Activated CD8-positive, alpha-beta T cell treated with anti-CD3 and anti-CD28 coated beads for 36 hours (primary cell): Measurements from ENCODE around the gene GAREM1. TPM values are rescaled to one million over a fixed set of nuclear protein-coding genes. Genes with fewer than 3 reads are reported as not detected.

Experiments
- ATAC-seq: fragments of 200-7000 bp; cut with Tn5 transposase; one replicate; pipeline ENCODE4 v1.10.0; 2021; ENCODE audit warnings: mild to moderate bottlenecking, moderate library complexity
- CTCF ChIA-PET: fragments of 350-600 bp; sonication (Branson Sonifier 250); formaldehyde crosslinking; loops from one replicate; lab custom pipeline; 2021; ENCODE audit warnings: antibody characterized with exemption; lab: Charles Lee
- POLR2A ChIA-PET: fragments of 350-600 bp; sonication (Branson Sonifier 250); formaldehyde crosslinking; loops from one replicate; lab custom pipeline; 2021; ENCODE audit warnings: antibody characterized with exemption; lab: Charles Lee
- DNase-seq: peaks from one replicate; pipeline ENCODE4 v3.0.0-alpha.2; 2020
- H3K27ac Mint-ChIP-seq: one replicate; pipeline ENCODE4 v1.8.0; 2021; ENCODE audit warnings: mild to moderate bottlenecking, mixed read lengths
- H3K27me3 Mint-ChIP-seq: one replicate; pipeline ENCODE4 v1.8.0; 2021; ENCODE audit warnings: mixed read lengths
- H3K36me3 Mint-ChIP-seq: one replicate; pipeline ENCODE4 v1.8.0; 2021; ENCODE audit warnings: low read depth, mixed read lengths
- H3K4me1 Mint-ChIP-seq: one replicate; pipeline ENCODE4 v1.8.0; 2021; ENCODE audit warnings: low read depth, mixed read lengths
- H3K4me3 Mint-ChIP-seq: one replicate; pipeline ENCODE4 v1.8.0; 2021; ENCODE audit warnings: mild to moderate bottlenecking, moderate library complexity, mixed read lengths
- H3K9me3 Mint-ChIP-seq: one replicate; pipeline ENCODE4 v1.8.0; 2021; ENCODE audit warnings: mixed read lengths
- CTCF ChIP-seq: fragments of 200-600 bp; IDR thresholded peaks from one replicate; pipeline ENCODE4 v1.8.0; 2022; ENCODE audit warnings: antibody characterized with exemption, mild to moderate bottlenecking
- intact Hi-C: fragments of 100-400 bp; cut with micrococcal nuclease; formaldehyde crosslinking; loops from one replicate; pipeline ENCODE4 v1.10.0; 2022
- total RNA-seq, 2 experiments: library from RNA; stranded (reverse); gene quantifications; one replicate each; pipeline ENCODE4 v1.2.3, GENCODE V29; 2021

Gene GAREM1
- total RNA-seq, 2 experiments from 2014 or later, result not detected

DNA sequence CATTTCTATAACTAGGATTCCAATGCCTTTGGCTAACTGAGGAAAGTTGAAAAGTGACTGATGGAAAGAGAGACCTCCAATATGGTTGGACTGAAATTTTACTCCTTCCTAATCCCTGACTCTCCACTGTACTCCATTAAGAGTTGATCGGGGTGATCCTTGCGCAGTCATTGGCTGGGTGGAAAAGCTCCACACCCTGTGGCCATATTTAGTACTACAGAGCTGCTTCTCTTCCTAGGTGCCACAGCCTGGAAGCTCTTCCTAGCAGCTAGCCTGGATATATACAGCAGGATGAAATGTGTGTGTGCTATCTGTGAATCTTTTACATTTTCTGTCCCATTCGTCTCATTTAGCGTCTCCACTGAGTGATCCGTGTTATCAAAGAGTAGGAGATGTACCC, 209.7 kb downstream of the GAREM1 start:
- Mint-ChIP-seq H3K4me3 (no peak overlapping the region), H3K27ac (no peak overlapping the region), H3K9me3 (no peaks in the 10 kb centered on the region), H3K36me3 (no peaks in the 10 kb centered on the region), H3K27me3 (peaks cover 12% of the 10 kb centered on the region), H3K4me1 (no peaks in the 10 kb centered on the region)
- CTCF ChIA-PET, result interaction anchor here (0.8 to 3.7 kb wide), 3 partner anchors 9 to 20 kb away, joined by 3 to 15 read pairs (median 3); no protein-coding TSS in a partner anchor
- POLR2A ChIA-PET, result no interaction called here
- intact Hi-C loops, result no loop called here
- no peak for TF ChIP-seq CTCF
- no peak for DNase-seq
- ATAC-seq, result no peak

DNA sequence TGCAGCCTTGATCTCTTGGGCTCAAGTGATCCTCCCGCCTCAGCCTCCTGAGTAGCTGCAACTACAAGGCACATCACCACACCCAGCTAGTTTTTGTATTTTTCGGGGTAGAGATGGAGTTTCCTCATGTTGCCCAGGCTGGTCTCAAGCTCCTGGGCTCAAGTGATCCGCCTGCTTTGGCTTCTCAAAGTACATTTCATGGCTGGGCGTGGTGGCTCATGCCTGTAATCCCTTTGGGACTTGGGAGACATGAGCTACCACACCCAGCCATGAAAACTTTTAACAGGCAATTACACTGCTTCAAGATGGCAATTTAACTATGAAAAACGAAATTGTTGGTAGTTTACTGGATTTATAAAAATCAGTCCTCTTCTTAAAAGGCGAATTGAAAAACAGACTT, 211.1 kb downstream of the GAREM1 start:
- Mint-ChIP-seq H3K4me1 (no peaks in the 10 kb centered on the region), H3K4me3 (no peak overlapping the region), H3K36me3 (no peaks in the 10 kb centered on the region), H3K27ac (no peak overlapping the region), H3K9me3 (no peaks in the 10 kb centered on the region), H3K27me3 (peaks cover 17% of the 10 kb centered on the region)
- no peak for TF ChIP-seq CTCF
- CTCF ChIA-PET, result interaction anchor here (3.7 kb wide), 1 partner anchor 12 kb away, joined by 15 read pairs; no protein-coding TSS in a partner anchor
- intact Hi-C loops, result no loop called here
- POLR2A ChIA-PET, result no interaction called here
- DNase-seq (no peak), ATAC-seq (no peak)

DNA sequence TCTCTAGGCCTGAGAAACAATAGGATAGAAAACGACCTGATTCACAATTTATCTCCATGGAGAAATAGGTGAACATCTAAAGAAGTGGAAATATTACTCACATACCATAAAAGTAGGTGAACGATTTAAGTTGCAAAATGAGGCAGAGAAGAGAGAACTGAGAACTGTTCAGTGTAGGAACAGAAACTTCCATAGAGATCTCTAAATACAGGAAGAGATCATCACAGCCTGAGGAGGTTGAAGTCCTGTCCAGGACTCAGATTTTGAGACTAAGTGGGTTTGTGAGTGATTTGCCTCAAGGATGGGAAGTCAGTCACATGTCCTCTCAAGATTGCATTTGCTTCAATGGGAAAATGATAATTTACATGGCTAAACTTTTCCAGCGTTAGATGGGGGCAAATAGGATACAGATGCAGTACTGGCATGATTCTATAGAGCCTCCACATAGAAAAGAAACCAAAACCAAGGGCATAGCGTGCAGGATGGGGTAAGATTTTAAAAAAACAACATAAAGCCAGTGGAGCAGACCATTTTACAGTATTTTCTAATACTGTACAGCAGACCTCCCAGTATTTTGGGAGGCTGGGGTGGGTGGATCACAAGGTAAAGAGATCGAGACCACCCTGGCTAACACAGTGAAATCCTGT, 212.0 kb downstream of the GAREM1 start:
- no peak for DNase-seq
- no peaks in the 10 kb centered on the region for H3K36me3 Mint-ChIP-seq
- intact Hi-C loops, result no loop called here
- no peaks in the 10 kb centered on the region for H3K9me3 Mint-ChIP-seq
- H3K4me1 Mint-ChIP-seq, result no peaks in the 10 kb centered on the region
- ChIA-PET POLR2A (no interaction called here), CTCF (interaction anchor here (3.7 kb wide), 1 partner anchor 13 kb away, joined by 15 read pairs; no protein-coding TSS in a partner anchor)
- peaks cover 19% of the 10 kb centered on the region for H3K27me3 Mint-ChIP-seq
- no peak for TF ChIP-seq CTCF
- H3K27ac Mint-ChIP-seq, result no peak overlapping the region
- no peak overlapping the region for H3K4me3 Mint-ChIP-seq
- no peak for ATAC-seq

DNA sequence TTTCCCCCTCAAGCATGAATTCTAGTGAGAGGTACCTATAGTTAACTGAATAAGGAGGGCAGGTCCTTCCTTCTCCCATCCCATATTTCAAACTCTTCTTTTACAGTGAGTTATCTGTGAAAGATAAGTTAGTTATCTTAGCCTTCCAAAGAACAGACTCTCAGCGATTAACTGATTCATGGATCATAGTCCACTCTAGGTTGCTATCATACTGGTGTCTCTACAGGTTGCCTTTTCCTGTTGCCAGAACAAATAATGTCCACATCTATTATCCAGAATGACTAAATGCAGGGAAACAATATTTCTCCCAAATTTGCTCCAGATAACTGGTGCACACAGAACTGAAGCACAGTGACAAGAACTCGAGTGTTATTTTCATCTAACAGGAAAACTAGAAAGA, 212.5 kb downstream of the GAREM1 start:
- H3K27me3 Mint-ChIP-seq, result peaks cover 19% of the 10 kb centered on the region
- DNase-seq, result no peak
- ATAC-seq, result no peak
- intact Hi-C loops, result no loop called here
- no peak overlapping the region for H3K27ac Mint-ChIP-seq
- H3K36me3 Mint-ChIP-seq, result no peaks in the 10 kb centered on the region
- no peak for TF ChIP-seq CTCF
- H3K9me3 Mint-ChIP-seq, result no peaks in the 10 kb centered on the region
- H3K4me1 Mint-ChIP-seq, result no peaks in the 10 kb centered on the region
- ChIA-PET POLR2A (interaction anchor here (1.2 kb wide), 1 partner anchor 7 kb away, joined by 3 read pairs; no protein-coding TSS in a partner anchor), CTCF (no interaction called here)
- H3K4me3 Mint-ChIP-seq, result no peak overlapping the region

DNA sequence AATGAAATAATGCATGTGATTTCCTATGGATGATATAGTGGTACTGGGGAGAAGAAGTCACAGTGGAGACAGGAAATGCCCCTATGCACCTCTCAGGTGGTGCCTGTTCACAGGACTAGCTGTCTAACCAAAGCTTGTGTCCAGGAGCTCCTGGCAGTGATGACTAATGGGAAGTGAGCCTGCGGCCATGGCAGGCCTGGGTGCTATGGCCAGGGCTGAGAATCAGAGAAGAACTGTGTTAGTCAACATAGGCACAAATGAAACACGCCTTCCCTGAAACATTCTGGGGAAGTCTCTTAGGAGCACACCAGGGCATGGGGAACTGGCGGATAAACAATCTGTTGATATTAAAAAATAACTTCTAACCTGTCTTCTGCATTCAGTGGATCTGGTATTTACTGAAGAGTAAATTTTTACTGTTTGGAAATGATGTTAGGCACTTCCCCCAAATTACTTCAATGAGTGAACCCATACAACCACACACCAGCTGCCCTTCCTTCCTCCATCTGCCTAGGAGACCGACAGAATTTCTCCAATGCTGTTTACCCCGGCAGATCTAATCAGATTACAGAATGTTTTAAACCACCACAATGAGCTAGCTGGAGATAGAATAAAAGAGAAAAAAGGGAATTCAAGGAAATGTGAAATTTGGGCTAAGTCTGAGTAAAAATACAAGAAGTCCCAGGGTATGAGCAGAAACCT, 213.4 kb downstream of the GAREM1 start:
- POLR2A ChIA-PET, result interaction anchor here (1.2 kb wide), 1 partner anchor 8 kb away, joined by 3 read pairs; no protein-coding TSS in a partner anchor
- Mint-ChIP-seq H3K27ac (no peak overlapping the region), H3K9me3 (no peaks in the 10 kb centered on the region), H3K4me3 (no peak overlapping the region), H3K36me3 (no peaks in the 10 kb centered on the region), H3K4me1 (no peaks in the 10 kb centered on the region), H3K27me3 (peaks cover 19% of the 10 kb centered on the region)
- TF ChIP-seq CTCF, result no peak
- ATAC-seq (no peak), DNase-seq (no peak)
- intact Hi-C loops, result no loop called here
- CTCF ChIA-PET, result interaction anchor here (1.5 kb wide), 1 partner anchor 33 kb away, joined by 4 read pairs; no protein-coding TSS in a partner anchor
